ENCODE data around the gene PDK2. TPM values are rescaled to one million over a fixed set of nuclear protein-coding genes. Genes with fewer than 3 reads are reported as not detected.

PDK2 gene
- total RNA-seq (100 to 1,000 TPM; 161 to 337 (median 231) TPM), polyA plus RNA-seq (100 to 1,000 TPM in 1 of 2 donors, 10 to 100 TPM in 1; 88.1 to 129 TPM)
- long read RNA-seq, donor 1, transcript PDK2-206 (4 exons, 865 nt), result minor isoform, 12 of 292 reads
- long read RNA-seq, donor 1, transcript PDK2-203 (11 exons, 3,440 nt), result major isoform, 180 of 292 reads
- long read RNA-seq, donor 1, partial matches to known transcripts, result 15 of 292 reads
- long read RNA-seq, donor 1, other reads (novel, unspliced or antisense), result 83 of 292 reads
- long read RNA-seq, donor 2, transcript PDK2-206 (4 exons, 865 nt), result minor isoform, 22 of 415 reads
- long read RNA-seq, donor 2, transcript PDK2-203 (11 exons, 3,440 nt), result major isoform, 270 of 415 reads
- long read RNA-seq, donor 2, partial matches to known transcripts, result 76 of 415 reads
- long read RNA-seq, donor 2, other reads (novel, unspliced or antisense), result 44 of 415 reads
- long read RNA-seq, donor 3, transcript PDK2-203 (11 exons, 3,440 nt), result major isoform, 731 of 838 reads
- long read RNA-seq, donor 3, partial matches to known transcripts, result 60 of 838 reads
- long read RNA-seq, donor 3, other reads (novel, unspliced or antisense), result 41 of 838 reads

DNA sequence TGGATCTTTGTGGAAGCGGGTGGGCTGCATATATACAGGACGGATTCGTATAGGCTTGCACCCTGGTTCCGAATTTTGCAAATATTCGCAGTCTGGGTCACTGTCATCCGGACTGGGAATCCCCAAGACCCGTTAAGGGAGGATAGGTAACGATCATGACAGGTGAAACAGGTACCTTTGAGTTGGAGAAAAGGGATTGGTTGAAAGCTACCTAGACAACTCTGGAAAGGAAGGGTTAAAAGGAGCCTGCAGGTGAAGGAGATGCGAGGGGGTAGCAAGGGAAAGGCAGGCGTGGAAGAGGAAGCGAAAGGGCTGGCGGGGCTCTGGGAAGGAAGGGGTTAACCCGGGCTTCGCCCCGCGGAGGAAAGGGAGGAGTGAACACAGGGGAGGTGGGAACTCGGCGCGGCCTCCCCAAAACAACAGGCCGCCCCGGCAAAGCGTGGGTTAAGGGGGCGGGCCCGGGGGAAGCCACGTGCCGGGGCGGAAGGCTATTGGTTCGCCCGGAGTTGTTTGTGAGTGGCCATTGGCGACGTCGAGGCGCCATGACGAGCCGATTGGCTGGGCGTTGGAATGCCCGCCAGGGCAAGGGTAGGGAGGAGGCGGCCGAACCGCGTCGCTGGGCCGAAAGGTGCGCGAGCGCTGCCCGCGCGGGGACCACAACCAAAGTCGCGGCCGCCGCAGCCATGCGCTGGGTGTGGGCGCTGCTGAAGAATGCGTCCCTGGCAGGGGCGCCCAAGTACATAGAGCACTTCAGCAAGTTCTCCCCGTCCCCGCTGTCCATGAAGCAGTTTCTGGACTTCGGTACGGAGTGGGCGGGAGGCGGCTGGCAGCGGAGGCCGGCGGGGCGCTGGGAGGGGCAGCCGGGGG is at the start of gene PDK2:
Gene PDK2 (plus strand): TSS at position 599 of the 867 bp plus-strand sequence. CDS start 85 bp downstream, at position 684.
- WGBS, 2 donors, result 0 to 1% methylated on average over 68 of the region's 68 CpGs
- Histone ChIP-seq H3K4me3 (peak within 1 kb of the TSS; percentile 63 to 97 (median 93)), H3K27me3 (no peaks in the 10 kb centered on the region), H3K27ac (peak within 1 kb of the TSS; percentile 66 to 96 (median 92)), H3K9me3 (no peaks in the 10 kb centered on the region), H3K4me1 (peaks cover 10 to 53% (median 43%) of the 10 kb centered on the region in 9 donors), H3K36me3 (peaks cover 0 to 35% (median 19%) of the 10 kb centered on the region in 9 donors)
- ATAC-seq (peak; percentile 92 to 98 (median 96)), DNase-seq (peak; percentile 96)
- peak in 1 of 9 donors; percentile 9 for TF ChIP-seq CTCF (IDR thresholded peaks at IDR 0.05)
- intact Hi-C loops (cut with DNase I), result loop anchor here in 9 of 10 donors (1.0 to 10.0 kb wide), 8 partner anchors 38 to 202 kb away; partner anchors contain the start of genes ITGA3 (in 2 of the 9) and PPP1R9B (in 2 of the 9)

GRCh38 chr17:50046179-50046578 is 49.0 kb upstream of the PDK2 start:
- no peaks in the 10 kb centered on the region for H3K27me3 ChIP-seq
- H3K4me1 ChIP-seq, result peaks cover 7 to 31% (median 17%) of the 10 kb centered on the region in 9 donors
- TF ChIP-seq CTCF (IDR thresholded peaks at IDR 0.05), result no peak
- H3K36me3 ChIP-seq, result no peaks in the 10 kb centered on the region
- 85 to 88% methylated on average over 2 of the region's 2 CpGs for WGBS, 2 donors
- H3K9me3 ChIP-seq, result no peaks in the 10 kb centered on the region
- ATAC-seq (no peak), DNase-seq (no peak)
- H3K27ac ChIP-seq, result no peak overlapping the region
- intact Hi-C loops (cut with DNase I), result no loop called here
- no peak overlapping the region for H3K4me3 ChIP-seq

DNA sequence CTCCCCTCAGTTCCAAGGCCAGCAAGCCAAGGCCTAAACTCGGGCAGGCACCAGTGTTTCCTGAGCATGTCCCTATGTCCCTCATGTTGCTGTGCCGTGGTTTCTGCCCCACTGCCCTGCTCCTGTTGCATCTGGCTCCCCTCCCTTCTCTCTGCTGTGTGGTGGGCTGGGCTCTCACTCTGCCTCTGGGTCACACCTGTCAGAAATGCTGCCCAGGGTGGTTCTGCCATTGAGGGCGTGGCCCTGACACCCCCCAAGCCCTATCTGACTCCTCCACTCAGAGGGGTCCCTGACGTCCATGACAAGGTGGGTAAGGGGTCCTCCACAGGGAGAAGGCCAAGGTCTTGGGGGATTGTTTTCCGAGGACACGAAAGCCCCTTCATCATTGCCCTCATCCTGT is 48.5 kb upstream of the PDK2 start:
- Histone ChIP-seq H3K27me3 (no peaks in the 10 kb centered on the region), H3K36me3 (no peaks in the 10 kb centered on the region), H3K27ac (peak overlapping the region in 1 of 10 donors; percentile 31), H3K4me1 (peaks cover 7 to 31% (median 17%) of the 10 kb centered on the region in 9 donors), H3K4me3 (no peak overlapping the region), H3K9me3 (no peaks in the 10 kb centered on the region)
- intact Hi-C loops (cut with DNase I), result no loop called here
- 93 to 94% methylated on average over 6 of the region's 6 CpGs for WGBS, 2 donors
- no peak for TF ChIP-seq CTCF (IDR thresholded peaks at IDR 0.05)
- ATAC-seq, result no peak
- no peak for DNase-seq

GRCh38 chr17:50047083-50047482 is 48.1 kb upstream of the PDK2 start:
- H3K4me3 ChIP-seq, result no peak overlapping the region
- no peak for TF ChIP-seq CTCF (IDR thresholded peaks at IDR 0.05)
- intact Hi-C loops (cut with DNase I), result no loop called here
- WGBS, 2 donors, result 91 to 95% methylated on average over 6 of the region's 6 CpGs
- DNase-seq (no peak), ATAC-seq (no peak)
- H3K4me1 ChIP-seq, result peaks cover 7 to 31% (median 17%) of the 10 kb centered on the region in 9 donors
- H3K27me3 ChIP-seq, result no peaks in the 10 kb centered on the region
- H3K9me3 ChIP-seq, result no peaks in the 10 kb centered on the region
- peak overlapping the region in 1 of 10 donors; percentile 31 for H3K27ac ChIP-seq
- H3K36me3 ChIP-seq, result no peaks in the 10 kb centered on the region

Data from heart right ventricle (tissue), 16 donors.